M059J (cell line): ENCODE results near the gene C11orf97. TPM values are rescaled to one million over a fixed set of nuclear protein-coding genes. Genes with fewer than 3 reads are reported as not detected.
A peak's percentile ranks its signal among the peaks of the same experiment; 100 is the strongest.
"Not testable (repeated sequence)": the region's sequence is repeated elsewhere in the genome, so short reads cannot be mapped to it uniquely, and the experiment has no call there.

Experiments used
- DNase-seq: peaks from one replicate; pipeline ENCODE4 v3.0.0-alpha.2; 2012; ENCODE audit warnings: low read depth
- total RNA-seq: library from RNA; depleted of rRNA; stranded (reverse); fragments of >200 nt; shearing (Covaris generic); gene quantifications from 2 replicates; pipeline ENCODE4 v1.2.3, GENCODE V29; 2014; rRNA removed

C11orf97 gene
- total RNA-seq, 1 experiment from 2014 or later = not detected

- DNase-seq = no peak
Observed at GRCh38 chr11:94557421-94557820, 45.2 kb downstream of the C11orf97 start.

DNA sequence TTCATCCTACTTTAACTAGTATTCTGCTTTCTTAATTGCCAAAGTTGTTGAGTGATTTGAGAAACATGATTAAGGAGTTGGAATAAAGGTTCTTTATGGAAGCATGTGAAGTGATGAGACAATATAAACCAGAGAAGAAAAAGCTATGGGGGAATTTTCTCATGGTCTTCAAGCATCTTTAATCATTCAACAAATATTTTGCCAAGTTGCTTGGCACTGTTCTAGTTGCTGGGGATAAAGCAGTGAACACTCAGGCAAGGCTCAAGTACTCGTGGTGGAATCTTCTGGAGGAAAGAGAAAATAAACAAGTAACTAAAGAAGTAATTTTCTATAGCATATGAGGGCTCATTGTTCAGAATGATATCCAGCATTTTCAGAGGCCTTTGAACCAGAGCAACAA is 45.7 kb downstream of the C11orf97 start:
- peak; percentile 11 for DNase-seq

- no peak for DNase-seq
Observed at GRCh38 chr11:94558468-94558867, 46.2 kb downstream of the C11orf97 start.

DNA sequence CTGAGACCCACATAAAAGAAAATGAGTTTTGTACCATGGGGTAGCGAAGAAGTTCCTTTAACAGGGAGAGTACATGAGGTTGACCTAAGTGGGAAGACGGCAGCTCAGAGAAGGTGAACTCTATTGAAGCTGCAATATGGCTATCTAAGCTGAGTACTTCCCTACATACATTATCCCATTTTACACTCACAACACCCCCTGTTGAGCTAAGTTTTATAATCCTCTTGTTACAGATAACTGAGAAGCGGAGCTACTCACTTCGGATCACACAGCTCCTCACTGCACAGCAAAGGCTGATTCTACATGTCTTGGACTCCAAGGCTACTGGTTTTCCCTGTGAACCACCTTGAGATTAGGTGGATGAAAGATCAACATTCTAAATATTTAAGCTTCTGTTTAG is 46.7 kb downstream of the C11orf97 start:
- DNase-seq = no peak

- no peak for DNase-seq
Observed at GRCh38 chr11:94559361-94559760, 47.1 kb downstream of the C11orf97 start.

- DNase-seq = no peak
Observed at GRCh38 chr11:94560834-94561233, 48.6 kb downstream of the C11orf97 start.

GRCh38 chr11:94563176-94563847 is 51.1 kb downstream of the C11orf97 start:
- peak; percentile 73 for DNase-seq

DNA sequence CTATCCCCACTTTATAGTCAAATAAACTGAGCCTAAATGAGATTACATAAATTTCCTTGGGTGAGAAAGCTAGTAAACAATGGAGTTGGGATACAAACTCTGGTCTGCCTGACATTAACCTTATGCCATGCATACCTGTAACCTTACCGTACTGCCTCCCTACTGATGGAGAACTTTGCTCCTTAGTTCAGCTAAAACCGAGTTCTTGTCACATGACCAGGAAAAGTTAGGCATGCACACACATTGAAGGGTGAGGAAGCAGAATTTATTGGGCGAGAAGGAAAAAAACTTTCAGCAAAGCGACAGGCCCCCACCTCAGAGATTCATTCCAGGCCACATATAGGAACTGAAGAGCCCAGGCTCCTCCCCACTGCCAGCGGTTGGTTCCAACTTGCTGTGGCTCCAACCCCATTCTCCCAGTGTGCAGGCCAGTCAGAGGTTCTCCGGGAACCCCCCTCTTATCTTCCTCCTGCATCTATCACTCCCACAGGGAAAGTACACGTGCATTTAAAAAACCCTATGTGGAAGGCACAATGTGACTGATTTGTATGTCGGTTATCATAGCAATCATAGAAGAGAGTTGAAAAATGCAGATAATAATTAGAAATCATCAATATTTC is 51.7 kb downstream of the C11orf97 start:
- no peak for DNase-seq

DNA sequence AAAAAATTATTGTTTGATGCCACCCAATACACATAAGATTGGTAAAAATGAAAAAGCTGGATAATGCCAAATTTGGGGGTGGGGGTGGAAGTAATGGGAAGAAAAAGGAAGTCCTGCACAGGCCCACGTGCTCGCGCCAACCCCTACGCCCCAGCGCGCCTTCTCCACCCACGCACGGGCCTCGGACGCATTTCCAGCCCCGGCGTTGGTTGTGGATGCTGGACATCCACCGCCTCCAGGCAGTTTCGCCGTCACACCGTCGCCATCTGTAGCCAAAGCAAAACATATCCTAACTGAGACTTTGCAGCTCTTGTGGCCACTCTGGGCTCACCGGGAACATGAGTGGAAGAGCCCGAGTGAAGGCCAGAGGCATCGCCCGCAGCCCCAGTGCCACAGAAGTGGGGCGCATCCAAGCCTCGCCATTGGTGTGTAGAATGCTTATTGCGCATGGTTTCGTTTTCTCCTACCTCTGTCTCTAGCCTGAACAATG is 55.0 kb downstream of the C11orf97 start, which contains the start of gene PIWIL4:
PIWIL4 (plus strand) TSS at position 188 of the 490 bp plus-strand sequence; CDS start at position 339, 151 bp downstream.
- DNase-seq = no peak

GRCh38 chr11:94568200-94568599 is 55.9 kb downstream of the C11orf97 start:
- DNase-seq = no peak

- no peak for DNase-seq
Observed at GRCh38 chr11:94568717-94569116, 56.5 kb downstream of the C11orf97 start.

- not testable (repeated sequence) for DNase-seq
Observed at GRCh38 chr11:94572975-94573374, 60.7 kb downstream of the C11orf97 start.

GRCh38 chr11:94574193-94574961 is 62.1 kb downstream of the C11orf97 start:
- DNase-seq = peak; percentile 17

GRCh38 chr11:94576306-94576705 is 64.0 kb downstream of the C11orf97 start:
- no peak for DNase-seq

GRCh38 chr11:94577841-94578240 is 65.6 kb downstream of the C11orf97 start:
- DNase-seq = no peak

Other genes with a start within 250 kb of the C11orf97 start
- gene IZUMO1R, start 207.9 kb upstream of the C11orf97 start, total RNA-seq = not detected in 2 replicates
- 0.02 TPM in 1 of 2 replicates, not detected in the other for gene GPR83, start 111.0 kb upstream of the C11orf97 start, total RNA-seq
- gene MRE11, start 18.6 kb upstream of the C11orf97 start, total RNA-seq = 28.8 and 31.9 TPM in 2 replicates
- 11.4 and 20.2 TPM in 2 replicates for gene ANKRD49, start 18.5 kb upstream of the C11orf97 start, total RNA-seq
- gene FUT4, start 31.5 kb downstream of the C11orf97 start, total RNA-seq = 0.49 and 2.2 TPM in 2 replicates
- gene PIWIL4, start 54.9 kb downstream of the C11orf97 start, total RNA-seq = 0.15 and 0.71 TPM in 2 replicates